ENCODE data around the gene THOP1. TPM values are rescaled to one million over a fixed set of nuclear protein-coding genes. Genes with fewer than 3 reads are reported as not detected.

Gene THOP1
- total RNA-seq (2022) (85.9 and 86.2 TPM in 2 replicates), Bru-seq, nascent RNA (percentile 55 among the genes with signal in this experiment), BruChase-seq, experiment 1, labeled RNA remaining after a 6-hour chase (percentile 66 among the genes with signal in this experiment), BruChase-seq, experiment 2, labeled RNA remaining after a 2-hour chase (percentile 69 among the genes with signal in this experiment)
- long read RNA-seq, full-length matches to known transcripts = 51 of 62 reads
- long read RNA-seq, partial matches to known transcripts = 5 of 62 reads
- long read RNA-seq, other reads (novel, unspliced or antisense) = 6 of 62 reads

- TF ChIP-seq CTCF (IDR thresholded peaks at IDR 0.05; ENCODE audit: unreplicated experiment) = no peak
- Mint-ChIP-seq H3K9me3 (ENCODE audit: low read depth, unreplicated experiment) (no peaks in the 10 kb centered on the region), H3K36me3 (ENCODE audit: insufficient read depth, unreplicated experiment) (peaks cover 43% of the 10 kb centered on the region), H3K4me1 (ENCODE audit: low read depth, unreplicated experiment) (peaks cover 8% of the 10 kb centered on the region), H3K27ac (ENCODE audit: unreplicated experiment) (peak within 1 kb of the TSS; percentile 41), H3K27me3 (ENCODE audit: unreplicated experiment) (no peaks in the 10 kb centered on the region), H3K4me3 (ENCODE audit: low read depth, unreplicated experiment) (peak within 1 kb of the TSS; percentile 71)
- CTCF ChIA-PET = interaction anchor here (0.5 kb wide), 1 partner anchor 10 kb away, joined by 5 read pairs; no protein-coding TSS in a partner anchor
- peak; percentile 96 for DNase-seq
- intact Hi-C loops (cut with micrococcal nuclease; ENCODE audit: unreplicated experiment) = no loop called here
- BruUV-seq (replicated peaks) = TSS peak; percentile 52
These were observed at the start of gene THOP1 for GRCh38 chr19:2785244-2785997. Gene THOP1 (plus strand): TSS chr19:2785503. CDS start chr19:2785663, 160 bp downstream.

GRCh38 chr19:2736550-2737190, 48.6 kb upstream of the THOP1 start:
- Mint-ChIP-seq H3K36me3 (ENCODE audit: insufficient read depth, unreplicated experiment) (peaks cover 15% of the 10 kb centered on the region), H3K4me3 (ENCODE audit: low read depth, unreplicated experiment) (no peak overlapping the region), H3K27me3 (ENCODE audit: unreplicated experiment) (peaks cover 9% of the 10 kb centered on the region), H3K27ac (ENCODE audit: unreplicated experiment) (no peak overlapping the region), H3K9me3 (ENCODE audit: low read depth, unreplicated experiment) (no peaks in the 10 kb centered on the region), H3K4me1 (ENCODE audit: low read depth, unreplicated experiment) (no peaks in the 10 kb centered on the region)
- CTCF ChIA-PET = interaction anchor here (0.6 kb wide), 1 partner anchor 511 kb away, joined by 3 read pairs; no protein-coding TSS in a partner anchor
- no peak for DNase-seq
- no peak for TF ChIP-seq CTCF (IDR thresholded peaks at IDR 0.05; ENCODE audit: unreplicated experiment)
- intact Hi-C loops (cut with micrococcal nuclease; ENCODE audit: unreplicated experiment) = no loop called here
- BruUV-seq (replicated peaks) = no TSS peak

DNA sequence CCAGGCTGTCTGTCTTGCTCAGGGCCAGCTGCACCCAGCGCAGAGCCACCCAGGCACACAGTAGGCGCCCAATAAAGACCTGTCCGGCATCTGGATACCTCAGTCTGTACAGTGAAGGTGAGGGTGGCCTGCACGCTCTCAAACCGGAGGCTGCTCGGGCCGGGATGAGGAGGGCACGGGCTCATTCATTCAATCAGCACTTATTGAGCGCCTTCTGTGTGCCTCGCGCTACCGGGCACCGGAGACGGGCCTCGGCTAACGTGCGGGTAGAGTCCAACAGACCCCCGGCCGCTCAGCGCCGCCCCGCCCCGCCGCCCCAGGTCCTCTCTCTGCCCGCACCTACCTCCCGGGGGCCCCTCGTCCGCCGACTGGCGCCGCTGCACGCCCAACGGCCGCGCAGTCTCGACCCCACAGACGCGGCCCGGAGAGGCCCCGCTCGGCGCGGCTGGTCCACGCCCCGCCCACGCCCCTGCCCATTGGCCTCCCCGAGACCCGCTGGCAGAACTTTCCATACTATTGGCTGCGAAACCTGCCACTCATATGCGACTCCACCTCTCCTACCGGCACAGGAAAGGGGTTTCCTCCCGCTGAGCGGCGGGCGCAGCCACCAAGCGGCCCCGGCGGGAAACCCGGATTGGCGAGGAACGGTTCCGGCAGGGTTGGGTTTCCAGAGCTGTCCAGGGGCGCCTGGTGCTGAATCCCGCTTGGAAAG, 45.5 kb upstream of the THOP1 start, which contains the start of gene SLC39A3:
TSS of gene SLC39A3 (minus strand) at position 416 of the 712 bp plus-strand sequence. CDS start 2,760 bp downstream, outside the sequence.
- intact Hi-C loops (cut with micrococcal nuclease; ENCODE audit: unreplicated experiment) = no loop called here
- Mint-ChIP-seq H3K4me3 (ENCODE audit: low read depth, unreplicated experiment) (peak within 1 kb of the TSS; percentile 72), H3K27me3 (ENCODE audit: unreplicated experiment) (peaks cover 40% of the 10 kb centered on the region), H3K4me1 (ENCODE audit: low read depth, unreplicated experiment) (no peaks in the 10 kb centered on the region), H3K36me3 (ENCODE audit: insufficient read depth, unreplicated experiment) (peaks cover 15% of the 10 kb centered on the region), H3K9me3 (ENCODE audit: low read depth, unreplicated experiment) (no peaks in the 10 kb centered on the region), H3K27ac (ENCODE audit: unreplicated experiment) (no peak within 1 kb of the TSS)
- TF ChIP-seq CTCF (IDR thresholded peaks at IDR 0.05; ENCODE audit: unreplicated experiment) = no peak
- DNase-seq = peak; percentile 96
- CTCF ChIA-PET = no interaction called here
- no TSS peak for BruUV-seq (replicated peaks)

- no TSS peak for BruUV-seq (replicated peaks)
- TF ChIP-seq CTCF (IDR thresholded peaks at IDR 0.05; ENCODE audit: unreplicated experiment) = no peak
- peaks cover 45% of the 10 kb centered on the region for H3K27me3 Mint-ChIP-seq (ENCODE audit: unreplicated experiment)
- no peaks in the 10 kb centered on the region for H3K4me1 Mint-ChIP-seq (ENCODE audit: low read depth, unreplicated experiment)
- intact Hi-C loops (cut with micrococcal nuclease; ENCODE audit: unreplicated experiment) = no loop called here
- no peaks in the 10 kb centered on the region for H3K9me3 Mint-ChIP-seq (ENCODE audit: low read depth, unreplicated experiment)
- CTCF ChIA-PET = no interaction called here
- peak overlapping the region; percentile 72 for H3K4me3 Mint-ChIP-seq (ENCODE audit: low read depth, unreplicated experiment)
- H3K36me3 Mint-ChIP-seq (ENCODE audit: insufficient read depth, unreplicated experiment) = peaks cover 15% of the 10 kb centered on the region
- DNase-seq = no peak
- H3K27ac Mint-ChIP-seq (ENCODE audit: unreplicated experiment) = no peak overlapping the region
These were observed 45.0 kb upstream of the THOP1 start for GRCh38 chr19:2740314-2740656.
